Measurements from ENCODE around the gene MRPL36. TPM values are rescaled to one million over a fixed set of nuclear protein-coding genes. Genes with fewer than 3 reads are reported as not detected.
A peak's percentile ranks its signal among the peaks of the same experiment; 100 is the strongest.

MRPL36 gene
- total and polyA plus RNA-seq, 4 donors = 21.4 to 55.6 (median 40.3) TPM

- H3K36me3 ChIP-seq (ENCODE audit: control insufficient read depth, insufficient read depth, low read length) = peaks cover 69% of the 10 kb centered on the region
- WGBS (ENCODE audit: insufficient coverage) = 95% methylated on average over 12 of the region's 15 CpGs
These were observed 6.6 kb upstream of the MRPL36 start for GRCh38 chr5:1806199-1806598.

GRCh38 chr5:1805736-1806135, 6.1 kb upstream of the MRPL36 start:
- no peak for DNase-seq (ENCODE audit: low read depth in 4 of 6, low spot score in 6 of 6)
- Histone ChIP-seq H3K4me3 (ENCODE audit: low read depth, low read length) (no peak overlapping the region), H3K27me3 (ENCODE audit: control insufficient read depth, insufficient read depth, low read length) (no peaks in the 10 kb centered on the region), H3K9me3 (ENCODE audit: control insufficient read depth, insufficient read depth, low read length) (no peaks in the 10 kb centered on the region), H3K4me1 (ENCODE audit: control insufficient read depth, insufficient read depth, low read length) (peaks cover 4% of the 10 kb centered on the region), H3K27ac (ENCODE audit: low read depth, low read length) (no peak overlapping the region), H3K36me3 (ENCODE audit: control insufficient read depth, insufficient read depth, low read length) (peaks cover 67% of the 10 kb centered on the region)
- WGBS (ENCODE audit: insufficient coverage) = 91% methylated on average over 8 of the region's 10 CpGs

More at GRCh38 chr5:1806199-1806598, 6.6 kb upstream of the MRPL36 start:
- Histone ChIP-seq H3K9me3 (ENCODE audit: control insufficient read depth, insufficient read depth, low read length) (no peaks in the 10 kb centered on the region), H3K4me3 (ENCODE audit: low read depth, low read length) (no peak overlapping the region), H3K27ac (ENCODE audit: low read depth, low read length) (no peak overlapping the region), H3K27me3 (ENCODE audit: control insufficient read depth, insufficient read depth, low read length) (no peaks in the 10 kb centered on the region), H3K4me1 (ENCODE audit: control insufficient read depth, insufficient read depth, low read length) (peaks cover 4% of the 10 kb centered on the region)
- no peak for DNase-seq (ENCODE audit: low read depth in 4 of 6, low spot score in 6 of 6)

DNA sequence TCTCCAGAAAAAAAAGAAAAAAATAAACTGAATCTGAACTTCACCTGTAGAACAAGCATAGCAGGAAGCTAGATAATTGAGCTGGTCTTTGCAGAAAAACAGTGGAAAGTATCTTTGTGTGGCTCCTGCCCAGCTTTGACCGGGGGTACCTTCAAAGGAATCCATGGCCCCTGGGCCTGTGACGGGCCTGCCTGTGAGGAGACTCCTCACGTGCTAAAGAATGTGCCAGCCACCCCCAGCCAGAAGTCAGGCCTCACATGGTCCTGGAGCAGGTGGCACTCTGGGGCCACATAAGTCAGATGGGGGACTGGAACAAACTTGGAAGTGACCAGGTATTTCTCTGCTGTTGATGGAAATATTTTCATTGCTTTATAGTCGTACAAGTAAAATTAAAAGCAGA, 5.7 kb upstream of the MRPL36 start:
- H3K27me3 ChIP-seq (ENCODE audit: control insufficient read depth, insufficient read depth, low read length) = no peaks in the 10 kb centered on the region
- no peak overlapping the region for H3K27ac ChIP-seq (ENCODE audit: low read depth, low read length)
- peaks cover 64% of the 10 kb centered on the region for H3K36me3 ChIP-seq (ENCODE audit: control insufficient read depth, insufficient read depth, low read length)
- H3K4me1 ChIP-seq (ENCODE audit: control insufficient read depth, insufficient read depth, low read length) = peaks cover 7% of the 10 kb centered on the region
- H3K4me3 ChIP-seq (ENCODE audit: low read depth, low read length) = no peak overlapping the region
- H3K9me3 ChIP-seq (ENCODE audit: control insufficient read depth, insufficient read depth, low read length) = no peaks in the 10 kb centered on the region
- 94% methylated on average over 3 of the region's 4 CpGs for WGBS (ENCODE audit: insufficient coverage)
- DNase-seq (ENCODE audit: low read depth in 4 of 6, low spot score in 6 of 6) = no peak

- H3K27ac ChIP-seq (ENCODE audit: low read depth, low read length) = no peak overlapping the region
- H3K4me1 ChIP-seq (ENCODE audit: control insufficient read depth, insufficient read depth, low read length) = peaks cover 11% of the 10 kb centered on the region
- no peaks in the 10 kb centered on the region for H3K27me3 ChIP-seq (ENCODE audit: control insufficient read depth, insufficient read depth, low read length)
- H3K9me3 ChIP-seq (ENCODE audit: control insufficient read depth, insufficient read depth, low read length) = no peaks in the 10 kb centered on the region
- peaks cover 52% of the 10 kb centered on the region for H3K36me3 ChIP-seq (ENCODE audit: control insufficient read depth, insufficient read depth, low read length)
- DNase-seq (ENCODE audit: low read depth in 4 of 6, low spot score in 6 of 6) = no peak
- H3K4me3 ChIP-seq (ENCODE audit: low read depth, low read length) = no peak overlapping the region
- WGBS (ENCODE audit: insufficient coverage) = 95% methylated on average over 12 of the region's 15 CpGs
These were observed 4.5 kb upstream of the MRPL36 start for GRCh38 chr5:1804001-1804690.

- Histone ChIP-seq H3K9me3 (ENCODE audit: control insufficient read depth, insufficient read depth, low read length) (no peaks in the 10 kb centered on the region), H3K4me1 (ENCODE audit: control insufficient read depth, insufficient read depth, low read length) (peaks cover 18% of the 10 kb centered on the region), H3K36me3 (ENCODE audit: control insufficient read depth, insufficient read depth, low read length) (peaks cover 52% of the 10 kb centered on the region), H3K27ac (ENCODE audit: low read depth, low read length) (no peak overlapping the region), H3K4me3 (ENCODE audit: low read depth, low read length) (no peak overlapping the region), H3K27me3 (ENCODE audit: control insufficient read depth, insufficient read depth, low read length) (no peaks in the 10 kb centered on the region)
- WGBS (ENCODE audit: insufficient coverage) = 100% methylated on average over 1 of the region's 1 CpG
- DNase-seq (ENCODE audit: low read depth in 4 of 6, low spot score in 6 of 6) = no peak
These were observed 3.6 kb upstream of the MRPL36 start for GRCh38 chr5:1803192-1803591.

GRCh38 chr5:1801967-1802295, 2.3 kb upstream of the MRPL36 start:
- WGBS (ENCODE audit: insufficient coverage) = 0% methylated on average over 4 of the region's 7 CpGs

GRCh38 chr5:1801222-1801966, 1.8 kb upstream of the MRPL36 start, which contains the start of gene NDUFS6:
Gene NDUFS6, plus strand, starts transcription at chr5:1801407. Its CDS starts 11 bp downstream, at chr5:1801418.
- Histone ChIP-seq H3K36me3 (ENCODE audit: control insufficient read depth, insufficient read depth, low read length) (peaks cover 54% of the 10 kb centered on the region), H3K9me3 (ENCODE audit: control insufficient read depth, insufficient read depth, low read length) (no peaks in the 10 kb centered on the region), H3K4me1 (ENCODE audit: control insufficient read depth, insufficient read depth, low read length) (peaks cover 26% of the 10 kb centered on the region), H3K27me3 (ENCODE audit: control insufficient read depth, insufficient read depth, low read length) (no peaks in the 10 kb centered on the region), H3K27ac (ENCODE audit: low read depth, low read length) (peak within 1 kb of the TSS; percentile 74), H3K4me3 (ENCODE audit: low read depth, low read length) (peak within 1 kb of the TSS; percentile 80)
- peak; percentile 59 to 94 (median 70) for DNase-seq (ENCODE audit: low read depth in 4 of 6, low spot score in 6 of 6)
- WGBS (ENCODE audit: insufficient coverage) = under 1% methylated on average over 64 of the region's 69 CpGs

More at GRCh38 chr5:1801967-1802295, 2.3 kb upstream of the MRPL36 start:
- Histone ChIP-seq H3K9me3 (ENCODE audit: control insufficient read depth, insufficient read depth, low read length) (no peaks in the 10 kb centered on the region), H3K36me3 (ENCODE audit: control insufficient read depth, insufficient read depth, low read length) (peaks cover 54% of the 10 kb centered on the region), H3K27ac (ENCODE audit: low read depth, low read length) (no peak overlapping the region), H3K4me1 (ENCODE audit: control insufficient read depth, insufficient read depth, low read length) (peaks cover 26% of the 10 kb centered on the region), H3K4me3 (ENCODE audit: low read depth, low read length) (peak overlapping the region; percentile 80), H3K27me3 (ENCODE audit: control insufficient read depth, insufficient read depth, low read length) (no peaks in the 10 kb centered on the region)
- peak in 1 of 6 donors; percentile 16 for DNase-seq (ENCODE audit: low read depth in 4 of 6, low spot score in 6 of 6)

DNA sequence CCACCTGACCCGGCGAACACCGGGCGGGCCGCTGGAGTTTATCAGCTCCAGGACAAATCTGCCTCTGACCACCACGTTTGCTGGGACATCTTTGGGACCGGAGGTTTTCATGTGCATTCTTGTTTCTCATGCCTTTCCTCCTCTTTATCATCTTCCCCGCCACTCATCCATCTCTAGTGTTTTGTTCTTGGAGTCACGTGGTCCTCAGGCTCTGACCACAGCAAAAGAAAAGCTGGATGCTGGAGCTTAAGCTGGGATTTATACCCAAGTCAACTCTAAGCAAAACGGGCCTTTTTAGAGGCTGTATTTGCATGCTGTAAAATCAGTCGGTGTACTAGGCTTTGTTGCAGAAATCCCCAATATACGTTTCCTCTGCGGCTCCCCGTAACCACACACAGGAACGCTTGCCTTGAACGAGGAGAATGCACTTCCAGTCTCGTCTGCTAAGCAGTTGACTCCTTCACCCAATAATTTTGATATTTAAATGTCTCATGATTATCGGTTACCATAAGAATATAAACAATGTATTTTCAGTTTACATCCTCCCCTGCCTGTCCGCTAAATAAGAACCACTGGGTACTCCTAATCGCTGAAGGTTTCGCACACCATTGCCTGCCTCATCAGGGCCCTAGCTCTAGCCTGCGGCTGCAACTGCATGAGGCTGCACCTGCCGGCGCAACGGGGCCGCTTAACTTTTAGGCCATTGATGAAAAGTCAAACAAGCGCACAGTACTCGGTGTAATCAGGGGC, 1.0 kb upstream of the MRPL36 start:
- Histone ChIP-seq H3K4me3 (ENCODE audit: low read depth, low read length) (peak overlapping the region; percentile 80), H3K27me3 (ENCODE audit: control insufficient read depth, insufficient read depth, low read length) (no peaks in the 10 kb centered on the region), H3K4me1 (ENCODE audit: control insufficient read depth, insufficient read depth, low read length) (peaks cover 26% of the 10 kb centered on the region), H3K36me3 (ENCODE audit: control insufficient read depth, insufficient read depth, low read length) (peaks cover 54% of the 10 kb centered on the region), H3K9me3 (ENCODE audit: control insufficient read depth, insufficient read depth, low read length) (no peaks in the 10 kb centered on the region), H3K27ac (ENCODE audit: low read depth, low read length) (peak overlapping the region; percentile 74)
- peak in 5 of 6 donors; percentile 30 to 87 (median 63) for DNase-seq (ENCODE audit: low read depth in 4 of 6, low spot score in 6 of 6)
- 2% methylated on average over 19 of the region's 28 CpGs for WGBS (ENCODE audit: insufficient coverage)

DNA sequence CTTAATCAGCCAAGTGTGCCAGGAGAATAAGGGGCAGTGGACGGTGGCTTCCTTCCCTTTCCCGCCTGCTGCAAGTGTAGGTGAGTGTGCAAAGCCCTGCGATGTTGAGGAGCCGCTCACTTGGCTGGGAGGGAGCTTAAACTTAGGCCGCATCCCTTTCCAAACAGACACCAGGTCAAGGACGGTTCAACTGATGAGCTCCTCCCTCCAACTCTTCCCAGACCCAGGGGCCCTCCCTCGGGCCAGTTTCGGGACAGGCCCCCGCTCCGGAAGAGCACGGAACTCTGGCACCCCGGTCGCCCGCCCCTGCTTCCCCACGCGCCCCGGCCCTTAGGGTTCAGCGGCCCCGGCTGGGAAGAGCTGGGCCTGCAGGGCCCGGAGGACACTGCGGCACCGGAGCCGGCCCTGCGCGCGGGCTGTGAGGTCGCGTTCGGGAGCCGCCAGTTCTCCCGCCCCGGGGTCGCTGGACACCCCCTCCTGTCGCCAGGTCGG, 481 bp downstream of the MRPL36 start:
- DNase-seq (ENCODE audit: low read depth in 4 of 6, low spot score in 6 of 6) = no peak
- H3K27ac ChIP-seq (ENCODE audit: low read depth, low read length) = no peak overlapping the region
- H3K9me3 ChIP-seq (ENCODE audit: control insufficient read depth, insufficient read depth, low read length) = no peaks in the 10 kb centered on the region
- 0% methylated on average over 35 of the region's 35 CpGs for WGBS (ENCODE audit: insufficient coverage)
- peaks cover 54% of the 10 kb centered on the region for H3K36me3 ChIP-seq (ENCODE audit: control insufficient read depth, insufficient read depth, low read length)
- peak overlapping the region; percentile 80 for H3K4me3 ChIP-seq (ENCODE audit: low read depth, low read length)
- no peaks in the 10 kb centered on the region for H3K27me3 ChIP-seq (ENCODE audit: control insufficient read depth, insufficient read depth, low read length)
- H3K4me1 ChIP-seq (ENCODE audit: control insufficient read depth, insufficient read depth, low read length) = peaks cover 26% of the 10 kb centered on the region
